ENCODE measurements around the gene PCLO.

DNA sequence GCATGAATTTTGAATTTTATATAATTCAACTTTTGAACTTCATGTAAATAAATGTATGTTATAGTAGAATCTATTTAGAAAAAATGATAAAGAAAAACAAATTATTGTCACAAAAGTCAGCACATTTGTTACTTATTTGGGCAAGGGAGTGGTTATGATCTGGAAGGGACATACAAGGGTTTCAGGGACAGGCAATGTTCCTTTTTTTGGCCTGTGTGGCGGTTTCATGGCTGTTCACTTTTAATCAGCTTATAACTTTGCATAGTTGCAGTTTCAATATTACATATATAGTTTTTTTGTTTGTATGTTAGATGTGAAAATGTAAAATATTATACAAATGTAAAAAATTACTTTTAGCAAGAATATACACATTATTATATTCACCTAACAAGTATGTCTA, 256.2 kb downstream of the PCLO start:
- TF ChIP-seq, protein P1, sequence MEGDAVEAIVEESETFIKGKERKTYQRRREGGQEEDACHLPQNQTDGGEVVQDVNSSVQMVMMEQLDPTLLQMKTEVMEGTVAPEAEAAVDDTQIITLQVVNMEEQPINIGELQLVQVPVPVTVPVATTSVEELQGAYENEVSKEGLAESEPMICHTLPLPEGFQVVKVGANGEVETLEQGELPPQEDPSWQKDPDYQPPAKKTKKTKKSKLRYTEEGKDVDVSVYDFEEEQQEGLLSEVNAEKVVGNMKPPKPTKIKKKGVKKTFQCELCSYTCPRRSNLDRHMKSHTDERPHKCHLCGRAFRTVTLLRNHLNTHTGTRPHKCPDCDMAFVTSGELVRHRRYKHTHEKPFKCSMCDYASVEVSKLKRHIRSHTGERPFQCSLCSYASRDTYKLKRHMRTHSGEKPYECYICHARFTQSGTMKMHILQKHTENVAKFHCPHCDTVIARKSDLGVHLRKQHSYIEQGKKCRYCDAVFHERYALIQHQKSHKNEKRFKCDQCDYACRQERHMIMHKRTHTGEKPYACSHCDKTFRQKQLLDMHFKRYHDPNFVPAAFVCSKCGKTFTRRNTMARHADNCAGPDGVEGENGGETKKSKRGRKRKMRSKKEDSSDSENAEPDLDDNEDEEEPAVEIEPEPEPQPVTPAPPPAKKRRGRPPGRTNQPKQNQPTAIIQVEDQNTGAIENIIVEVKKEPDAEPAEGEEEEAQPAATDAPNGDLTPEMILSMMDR (IDR thresholded peaks at IDR 0.05), result no peak
- no peak for TF ChIP-seq POLR2A (IDR thresholded peaks at IDR 0.05)
